HEK293 (cell line): Measurements from ENCODE around the gene ZNF367.

Experiments used
- PBX3 ChIP-seq: sonication (generic); formaldehyde crosslinking; IDR thresholded peaks from 2 replicates; pipeline ENCODE4 v1.8.1; 2022; ENCODE audit warnings: mild to moderate bottlenecking, moderate library complexity, missing genetic modification reagents
- ZNF362 ChIP-seq: fragments of 450-650 bp; formaldehyde crosslinking; IDR thresholded peaks from 2 replicates; pipeline ENCODE4 v1.5.1; 2016; ENCODE audit warnings: missing biosample characterization, missing genetic modification characterization
- ZNF544 ChIP-seq: fragments of 450-650 bp; formaldehyde crosslinking; IDR thresholded peaks from 2 replicates; pipeline ENCODE4 v1.5.0; 2017; ENCODE audit warnings: missing biosample characterization, missing genetic modification characterization
- ZNF558 ChIP-seq: fragments of 450-650 bp; formaldehyde crosslinking; IDR thresholded peaks from 2 replicates; pipeline ENCODE4 v1.5.1; 2016; ENCODE audit warnings: missing biosample characterization, missing genetic modification characterization
- ZSCAN4 ChIP-seq: fragments of 450-650 bp; formaldehyde crosslinking; IDR thresholded peaks from 2 replicates; pipeline ENCODE4 v1.5.1; 2017; ENCODE audit warnings: missing biosample characterization, missing genetic modification characterization
- TF ChIP-seq, protein P1 (sequence below): fragments of 450-650 bp; formaldehyde crosslinking; IDR thresholded peaks from 2 replicates; pipeline ENCODE4 v1.5.1; 2017; ENCODE audit warnings: missing biosample characterization, missing genetic modification characterization
- TF ChIP-seq, protein P2 (sequence below): fragments of 450-650 bp; formaldehyde crosslinking; IDR thresholded peaks from 2 replicates; pipeline ENCODE4 v1.5.1; 2016; ENCODE audit warnings: missing biosample characterization, missing genetic modification characterization
- TF ChIP-seq, protein P3 (sequence below): fragments of 450-650 bp; formaldehyde crosslinking; IDR thresholded peaks from 2 replicates; pipeline ENCODE4 v1.5.1; 2016; ENCODE audit warnings: missing biosample characterization, missing genetic modification characterization
- TF ChIP-seq, protein P4 (sequence below): fragments of 450-650 bp; formaldehyde crosslinking; IDR thresholded peaks from 2 replicates; pipeline ENCODE4 v1.5.1; 2016; ENCODE audit warnings: missing biosample characterization, missing genetic modification characterization

DNA sequence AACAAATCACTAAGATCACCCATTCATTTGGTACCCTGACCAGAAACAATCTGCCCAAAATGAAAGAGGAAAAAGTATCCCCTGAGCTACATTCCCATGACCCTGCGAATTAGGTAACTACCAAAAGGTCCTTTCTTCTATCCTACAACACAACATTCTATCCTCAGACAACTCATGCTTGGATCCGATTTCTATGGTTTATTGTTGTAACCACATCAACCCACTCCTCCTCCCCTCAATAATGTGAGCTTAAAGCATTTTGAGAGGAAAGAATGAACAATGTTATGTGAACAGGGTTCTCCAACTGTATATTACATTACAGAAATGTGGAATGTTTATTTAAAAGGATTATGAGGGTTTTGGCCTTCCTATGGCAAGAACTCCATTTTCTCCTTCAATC, 38.7 kb downstream of the ZNF367 start:
- no peak for TF ChIP-seq ZNF558 (tag by site-specific recombination)
- TF ChIP-seq, protein P1, sequence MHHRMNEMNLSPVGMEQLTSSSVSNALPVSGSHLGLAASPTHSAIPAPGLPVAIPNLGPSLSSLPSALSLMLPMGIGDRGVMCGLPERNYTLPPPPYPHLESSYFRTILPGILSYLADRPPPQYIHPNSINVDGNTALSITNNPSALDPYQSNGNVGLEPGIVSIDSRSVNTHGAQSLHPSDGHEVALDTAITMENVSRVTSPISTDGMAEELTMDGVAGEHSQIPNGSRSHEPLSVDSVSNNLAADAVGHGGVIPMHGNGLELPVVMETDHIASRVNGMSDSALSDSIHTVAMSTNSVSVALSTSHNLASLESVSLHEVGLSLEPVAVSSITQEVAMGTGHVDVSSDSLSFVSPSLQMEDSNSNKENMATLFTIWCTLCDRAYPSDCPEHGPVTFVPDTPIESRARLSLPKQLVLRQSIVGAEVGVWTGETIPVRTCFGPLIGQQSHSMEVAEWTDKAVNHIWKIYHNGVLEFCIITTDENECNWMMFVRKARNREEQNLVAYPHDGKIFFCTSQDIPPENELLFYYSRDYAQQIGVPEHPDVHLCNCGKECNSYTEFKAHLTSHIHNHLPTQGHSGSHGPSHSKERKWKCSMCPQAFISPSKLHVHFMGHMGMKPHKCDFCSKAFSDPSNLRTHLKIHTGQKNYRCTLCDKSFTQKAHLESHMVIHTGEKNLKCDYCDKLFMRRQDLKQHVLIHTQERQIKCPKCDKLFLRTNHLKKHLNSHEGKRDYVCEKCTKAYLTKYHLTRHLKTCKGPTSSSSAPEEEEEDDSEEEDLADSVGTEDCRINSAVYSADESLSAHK (tag by site-specific recombination): no peak
- TF ChIP-seq, protein P2, sequence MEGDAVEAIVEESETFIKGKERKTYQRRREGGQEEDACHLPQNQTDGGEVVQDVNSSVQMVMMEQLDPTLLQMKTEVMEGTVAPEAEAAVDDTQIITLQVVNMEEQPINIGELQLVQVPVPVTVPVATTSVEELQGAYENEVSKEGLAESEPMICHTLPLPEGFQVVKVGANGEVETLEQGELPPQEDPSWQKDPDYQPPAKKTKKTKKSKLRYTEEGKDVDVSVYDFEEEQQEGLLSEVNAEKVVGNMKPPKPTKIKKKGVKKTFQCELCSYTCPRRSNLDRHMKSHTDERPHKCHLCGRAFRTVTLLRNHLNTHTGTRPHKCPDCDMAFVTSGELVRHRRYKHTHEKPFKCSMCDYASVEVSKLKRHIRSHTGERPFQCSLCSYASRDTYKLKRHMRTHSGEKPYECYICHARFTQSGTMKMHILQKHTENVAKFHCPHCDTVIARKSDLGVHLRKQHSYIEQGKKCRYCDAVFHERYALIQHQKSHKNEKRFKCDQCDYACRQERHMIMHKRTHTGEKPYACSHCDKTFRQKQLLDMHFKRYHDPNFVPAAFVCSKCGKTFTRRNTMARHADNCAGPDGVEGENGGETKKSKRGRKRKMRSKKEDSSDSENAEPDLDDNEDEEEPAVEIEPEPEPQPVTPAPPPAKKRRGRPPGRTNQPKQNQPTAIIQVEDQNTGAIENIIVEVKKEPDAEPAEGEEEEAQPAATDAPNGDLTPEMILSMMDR (tag by site-specific recombination): no peak
- TF ChIP-seq PBX3 (CRISPR knock-in tag): no peak
- TF ChIP-seq ZNF544 (tag by site-specific recombination): no peak
- TF ChIP-seq, protein P3, sequence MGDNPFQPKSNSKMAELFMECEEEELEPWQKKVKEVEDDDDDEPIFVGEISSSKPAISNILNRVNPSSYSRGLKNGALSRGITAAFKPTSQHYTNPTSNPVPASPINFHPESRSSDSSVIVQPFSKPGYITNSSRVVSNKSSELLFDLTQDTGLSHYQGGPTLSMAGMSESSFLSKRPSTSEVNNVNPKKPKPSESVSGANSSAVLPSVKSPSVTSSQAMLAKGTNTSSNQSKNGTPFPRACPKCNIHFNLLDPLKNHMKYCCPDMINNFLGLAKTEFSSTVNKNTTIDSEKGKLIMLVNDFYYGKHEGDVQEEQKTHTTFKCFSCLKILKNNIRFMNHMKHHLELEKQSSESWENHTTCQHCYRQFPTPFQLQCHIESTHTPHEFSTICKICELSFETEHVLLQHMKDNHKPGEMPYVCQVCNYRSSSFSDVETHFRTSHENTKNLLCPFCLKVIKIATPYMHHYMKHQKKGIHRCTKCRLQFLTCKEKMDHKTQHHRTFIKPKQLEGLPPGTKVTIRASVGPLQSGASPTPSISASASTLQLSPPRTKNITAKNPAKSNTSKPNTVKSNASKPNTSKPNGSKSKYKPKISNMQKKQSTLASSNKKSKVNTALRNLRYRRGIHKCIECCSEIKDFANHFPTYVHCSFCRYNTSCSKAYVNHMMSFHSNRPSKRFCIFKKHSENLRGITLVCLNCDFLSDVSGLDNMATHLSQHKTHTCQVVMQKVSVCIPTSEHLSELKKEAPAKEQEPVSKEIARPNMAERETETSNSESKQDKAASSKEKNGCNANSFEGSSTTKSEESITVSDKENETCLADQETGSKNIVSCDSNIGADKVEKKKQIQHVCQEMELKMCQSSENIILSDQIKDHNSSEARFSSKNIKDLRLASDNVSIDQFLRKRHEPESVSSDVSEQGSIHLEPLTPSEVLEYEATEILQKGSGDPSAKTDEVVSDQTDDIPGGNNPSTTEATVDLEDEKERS: no peak
- TF ChIP-seq, protein P4, sequence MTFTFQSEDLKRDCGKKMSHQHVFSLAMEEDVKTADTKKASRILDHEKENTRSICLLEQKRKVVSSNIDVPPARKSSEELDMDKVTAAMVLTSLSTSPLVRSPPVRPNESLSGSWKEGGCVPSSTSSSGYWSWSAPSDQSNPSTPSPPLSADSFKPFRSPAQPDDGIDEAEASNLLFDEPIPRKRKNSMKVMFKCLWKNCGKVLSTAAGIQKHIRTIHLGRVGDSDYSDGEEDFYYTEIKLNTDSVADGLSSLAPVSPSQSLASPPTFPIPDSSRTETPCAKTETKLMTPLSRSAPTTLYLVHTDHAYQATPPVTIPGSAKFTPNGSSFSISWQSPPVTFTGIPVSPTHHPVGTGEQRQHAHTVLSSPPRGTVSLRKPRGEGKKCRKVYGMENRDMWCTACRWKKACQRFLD (tag by site-specific recombination): no peak
- TF ChIP-seq ZNF362 (tag by site-specific recombination): no peak
- TF ChIP-seq ZSCAN4 (tag by site-specific recombination): no peak
